Breast epithelium (tissue), 3 donors: Measurements from ENCODE around the gene ARGFX.

ENCODE experiments used
- CTCF ChIP-seq, 3 donors: fragments of 450-650 bp; IDR thresholded peaks; one replicate each; pipeline ENCODE4 v1.5.1; 2016 to 2017; ENCODE audit warnings: antibody characterized with exemption in 3 of 3, mild to moderate bottlenecking in 3 of 3, moderate library complexity in 3 of 3
- POLR2A ChIP-seq: fragments of 450-650 bp; IDR thresholded peaks from one replicate; pipeline ENCODE4 v1.6.1; 2016; ENCODE audit warnings: antibody characterized with exemption, mild to moderate bottlenecking, moderate library complexity

GRCh38 chr3:121545574-121546455 is 21.9 kb upstream of the ARGFX start, which contains the start of gene POLQ:
- no peak for TF ChIP-seq POLR2A
- TF ChIP-seq CTCF (IDR thresholded peaks at IDR 0.05): no peak
